Breast epithelium (tissue), 3 donors: Measurements from ENCODE around the gene SULT1C2.

Experiments used
- POLR2A ChIP-seq: fragments of 450-650 bp; IDR thresholded peaks from one replicate; pipeline ENCODE4 v1.6.1; 2016; ENCODE audit warnings: antibody characterized with exemption, mild to moderate bottlenecking, moderate library complexity
- TF ChIP-seq, protein P1 (sequence below), 3 donors: fragments of 450-650 bp; IDR thresholded peaks; one replicate each; pipeline ENCODE4 v1.5.1; 2016 to 2017; ENCODE audit warnings: antibody characterized with exemption in 3 of 3, mild to moderate bottlenecking in 3 of 3, moderate library complexity in 3 of 3

DNA sequence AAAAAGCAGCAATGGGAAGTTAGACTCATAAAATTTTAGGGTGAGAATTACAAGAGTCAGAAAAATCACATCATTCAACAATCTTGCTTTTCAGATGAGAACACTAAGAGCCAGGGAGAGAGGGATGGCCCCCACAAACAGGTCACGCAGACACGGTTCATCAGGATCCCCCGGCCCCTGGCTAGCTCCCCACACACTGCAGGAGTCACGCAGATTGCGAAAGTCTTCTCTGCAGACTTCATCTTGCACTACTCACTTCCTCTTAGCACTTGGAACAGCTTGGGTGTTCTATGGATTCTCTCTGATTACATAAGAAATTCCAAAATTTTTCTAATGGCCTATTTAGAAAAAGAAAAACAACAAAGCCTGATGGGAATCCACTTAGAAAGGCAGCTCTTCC lies 21.6 kb upstream of the SULT1C2 start:
- TF ChIP-seq, protein P1, sequence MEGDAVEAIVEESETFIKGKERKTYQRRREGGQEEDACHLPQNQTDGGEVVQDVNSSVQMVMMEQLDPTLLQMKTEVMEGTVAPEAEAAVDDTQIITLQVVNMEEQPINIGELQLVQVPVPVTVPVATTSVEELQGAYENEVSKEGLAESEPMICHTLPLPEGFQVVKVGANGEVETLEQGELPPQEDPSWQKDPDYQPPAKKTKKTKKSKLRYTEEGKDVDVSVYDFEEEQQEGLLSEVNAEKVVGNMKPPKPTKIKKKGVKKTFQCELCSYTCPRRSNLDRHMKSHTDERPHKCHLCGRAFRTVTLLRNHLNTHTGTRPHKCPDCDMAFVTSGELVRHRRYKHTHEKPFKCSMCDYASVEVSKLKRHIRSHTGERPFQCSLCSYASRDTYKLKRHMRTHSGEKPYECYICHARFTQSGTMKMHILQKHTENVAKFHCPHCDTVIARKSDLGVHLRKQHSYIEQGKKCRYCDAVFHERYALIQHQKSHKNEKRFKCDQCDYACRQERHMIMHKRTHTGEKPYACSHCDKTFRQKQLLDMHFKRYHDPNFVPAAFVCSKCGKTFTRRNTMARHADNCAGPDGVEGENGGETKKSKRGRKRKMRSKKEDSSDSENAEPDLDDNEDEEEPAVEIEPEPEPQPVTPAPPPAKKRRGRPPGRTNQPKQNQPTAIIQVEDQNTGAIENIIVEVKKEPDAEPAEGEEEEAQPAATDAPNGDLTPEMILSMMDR (IDR thresholded peaks at IDR 0.05) = no peak
- TF ChIP-seq POLR2A = no peak
